HCT116 (cell line): ENCODE data around the gene EIF1AD. TPM values are rescaled to one million over a fixed set of nuclear protein-coding genes. Genes with fewer than 3 reads are reported as not detected.

ENCODE experiments used
- ATAC-seq: fragments of 200-7000 bp; cut with Tn5 transposase; 2 replicates; pipeline ENCODE4 v1.9.1; 2020; ENCODE audit warnings: mild to moderate bottlenecking, moderate library complexity
- BruUV-seq: library from RNA; stranded (reverse); fragments of 400-500 nt; replicated peaks from 2 replicates; lab custom pipeline; 2021; lab: Mats Ljungman, UMichigan
- CTCF ChIA-PET: fragments of 300-600 bp; sonication (Branson Sonifier 250); formaldehyde crosslinking; loops from one replicate; lab custom pipeline; 2021; ENCODE audit warnings: antibody characterized with exemption; lab: Charles Lee
- POLR2A ChIA-PET: fragments of 300-600, 350-600 bp; sonication (Branson Sonifier 250); formaldehyde crosslinking; loops from one replicate; lab custom pipeline; 2021; ENCODE audit warnings: antibody characterized with exemption; lab: Charles Lee
- RAD21 ChIA-PET, 2 experiments: fragments of 300-600 bp; sonication (Branson Sonifier 250); formaldehyde crosslinking; loops; one replicate each; lab custom pipeline; 2023; ENCODE audit warnings: low total read pairs in 2 of 2; ENCODE audit not compliant: uncharacterized antibody in 2 of 2, unreplicated experiment in 2 of 2, low non-redundant PET in 1 of 2; lab: Charles Lee
- DNase-seq: peaks from one replicate; pipeline ENCODE4 v3.0.0-alpha.2; 2010; ENCODE audit warnings: low read depth, low spot score
- H2AFZ ChIP-seq: fragments of 200-600 bp; shearing (Covaris generic), sonication (generic); 2 replicates; pipeline ENCODE4 v1.6.1; 2017; ENCODE audit warnings: low read depth, mixed run types, mixed read lengths, antibody characterized with exemption, low read length; ENCODE audit not compliant: poor library complexity, severe bottlenecking
- H3K27ac ChIP-seq: 2 replicates; pipeline ENCODE4 v1.5.1; 2012; ENCODE audit warnings: low read depth, low read length
- H3K27me3 ChIP-seq: fragments of 200-600 bp; sonication (generic); 2 replicates; pipeline ENCODE4 v1.6.1; 2016; ENCODE audit warnings: mixed run types, low read length, mixed read lengths; ENCODE audit not compliant: insufficient read depth
- H3K36me3 ChIP-seq, 2 experiments: fragments of 200-500 bp in 1 of 2; fragments of 200-600 bp in 1 of 2; sonication (Bioruptor generic) in 1 of 2; sonication (generic) in 1 of 2; 2 replicates each; pipeline versions ENCODE4 v1.5.1 to v1.6.1; 2014 to 2016; ENCODE audit warnings: low read length in 2 of 2, inconsistent platforms in 1 of 2, mixed read lengths in 1 of 2, mixed run types in 1 of 2; ENCODE audit not compliant: insufficient read depth in 2 of 2, control insufficient read depth in 1 of 2
- H3K4me1 ChIP-seq, 2 experiments: fragments of 200-600 bp in 1 of 2; sonication (generic) in 1 of 2; 2 replicates each; pipeline versions ENCODE4 v1.5.1 to v1.6.1; 2012 to 2017; ENCODE audit warnings: low read length in 2 of 2, inconsistent platforms in 1 of 2, mild to moderate bottlenecking in 1 of 2, mixed read lengths in 1 of 2, mixed run types in 1 of 2, moderate library complexity in 1 of 2; ENCODE audit not compliant: insufficient read depth in 2 of 2, control insufficient read depth in 1 of 2
- H3K4me2 ChIP-seq: fragments of 200-600 bp; sonication (generic); 2 replicates; pipeline ENCODE4 v1.6.1; 2017; ENCODE audit warnings: mixed run types, low read length, mixed read lengths
- H3K4me3 ChIP-seq, 2 experiments: fragments of 200-600 bp in 1 of 2; sonication (generic) in 1 of 2; replicated peaks in 1 of 2; 2 replicates each; pipeline ENCODE4 v1.5.1; 2011 to 2016; ENCODE audit warnings: low read length in 2 of 2, control low read depth in 1 of 2, low read depth in 1 of 2, mild to moderate bottlenecking in 1 of 2, mixed read lengths in 1 of 2, mixed run types in 1 of 2
- H3K79me2 ChIP-seq: fragments of 200-600 bp; sonication (generic); 2 replicates; pipeline ENCODE4 v1.6.1; 2017; ENCODE audit warnings: mild to moderate bottlenecking, mixed run types, low read length, moderate library complexity, mixed read lengths; ENCODE audit not compliant: insufficient read depth
- H3K9ac ChIP-seq: fragments of 200-600 bp; sonication (generic); 2 replicates; pipeline ENCODE4 v1.6.1; 2016; ENCODE audit warnings: low read length, mixed read lengths
- H3K9me2 ChIP-seq: fragments of 200-600 bp; sonication (generic), shearing (Covaris generic); 2 replicates; pipeline ENCODE4 v1.6.1; 2017; ENCODE audit warnings: mixed run types, mild to moderate bottlenecking, moderate library complexity; ENCODE audit not compliant: insufficient read depth
- H3K9me3 ChIP-seq, 2 experiments: fragments of 200-500 bp in 1 of 2; fragments of 200-600 bp in 1 of 2; sonication (Bioruptor generic) in 1 of 2; sonication (generic) in 1 of 2; 2 replicates each; pipeline ENCODE4 v1.6.1; 2014 to 2017; ENCODE audit warnings: low read length in 2 of 2, mixed read lengths in 2 of 2, inconsistent platforms in 1 of 2, low read depth in 1 of 2, mild to moderate bottlenecking in 1 of 2, mixed run types in 1 of 2, moderate library complexity in 1 of 2; ENCODE audit not compliant: control insufficient read depth in 1 of 2, insufficient read depth in 1 of 2
- H4K20me1 ChIP-seq: fragments of 200-600 bp; sonication (generic), shearing (Covaris generic); 2 replicates; pipeline ENCODE4 v1.6.1; 2017; ENCODE audit warnings: mixed run types, mild to moderate bottlenecking, moderate library complexity; ENCODE audit not compliant: insufficient read depth
- CBX3 ChIP-seq: IDR thresholded peaks from 2 replicates; pipeline ENCODE4 v1.6.1; 2012; ENCODE audit warnings: low read depth
- CEBPB ChIP-seq: IDR thresholded peaks from 2 replicates; pipeline ENCODE4 v1.6.1; 2012; ENCODE audit warnings: low read depth
- ELF1 ChIP-seq: IDR thresholded peaks from 2 replicates; pipeline ENCODE4 v1.6.1; 2012; ENCODE audit warnings: low read depth, borderline replicate concordance
- EZH2phosphoT487 ChIP-seq: fragments of 200-600 bp; IDR thresholded peaks from 2 replicates; pipeline ENCODE4 v1.6.1; 2018; ENCODE audit warnings: antibody characterized with exemption, borderline replicate concordance
- POLR2A ChIP-seq: IDR thresholded peaks from 2 replicates; pipeline ENCODE4 v1.7.0; 2011; ENCODE audit warnings: borderline replicate concordance; ENCODE audit not compliant: insufficient read depth, insufficient read length; ENCODE audit errors: extremely low read depth
- SP1 ChIP-seq: IDR thresholded peaks from 2 replicates; pipeline ENCODE4 v1.6.1; 2012; ENCODE audit warnings: low read depth
- YY1 ChIP-seq: IDR thresholded peaks from 2 replicates; pipeline ENCODE4 v1.6.1; 2011; ENCODE audit warnings: low read length, low read depth, moderate library complexity, mild to moderate bottlenecking; ENCODE audit not compliant: insufficient replicate concordance; ENCODE audit errors: extremely low read depth
- intact Hi-C: fragments of 100-400 bp; cut with micrococcal nuclease; formaldehyde crosslinking; loops from 2 replicates; pipeline ENCODE4 v1.10.0; 2022
- total RNA-seq: library from RNA; stranded (reverse); gene quantifications from one replicate; pipeline ENCODE4 v1.2.1, GENCODE V29; 2021; ENCODE audit not compliant: unreplicated experiment
- TF ChIP-seq, protein P1 (sequence below): IDR thresholded peaks from 2 replicates; pipeline ENCODE4 v1.6.1; 2012; ENCODE audit warnings: low read depth
- TF ChIP-seq, protein P2 (sequence below): IDR thresholded peaks from 2 replicates; pipeline ENCODE4 v1.6.1; 2012
- TF ChIP-seq, protein P3 (sequence below): IDR thresholded peaks from 2 replicates; pipeline ENCODE4 v1.6.1; 2012

Gene EIF1AD
- total RNA-seq, 1 experiment from 2014 or later, result 45.5 TPM

DNA sequence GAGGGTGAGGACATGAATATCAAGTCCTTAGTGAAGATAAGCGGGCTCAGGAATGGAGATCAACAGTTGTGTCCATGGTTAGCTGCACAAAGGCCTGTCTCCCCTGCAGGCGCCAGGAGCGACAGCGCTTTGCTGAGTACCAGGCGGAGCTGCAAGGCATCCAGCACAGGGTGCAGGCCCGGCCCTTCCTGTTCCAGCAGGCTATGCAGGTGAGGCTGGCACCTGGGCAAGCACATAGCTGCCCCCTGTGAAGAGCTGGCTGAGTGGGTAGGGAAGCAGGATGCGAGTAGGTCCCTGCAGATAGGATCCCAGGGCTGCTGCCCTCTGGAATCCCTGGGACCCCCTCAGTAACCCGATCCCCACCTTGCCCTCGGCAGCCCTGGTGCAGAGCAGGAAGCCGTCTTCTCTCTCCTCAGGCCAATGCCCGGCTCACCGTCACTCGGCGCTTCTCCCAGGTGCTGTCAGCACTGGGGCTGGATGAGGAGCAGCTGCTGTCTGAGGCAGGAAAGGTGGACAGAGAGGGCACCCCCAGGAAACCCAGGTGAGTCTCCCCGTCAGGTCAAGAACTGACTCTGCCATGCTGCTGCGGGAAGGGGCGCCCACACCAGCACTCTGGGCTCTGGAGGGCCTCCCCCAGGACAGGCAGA lies 43.1 kb downstream of the EIF1AD start:
- Histone ChIP-seq H4K20me1 (no peaks in the 10 kb centered on the region), H3K4me3 (no peak overlapping the region), H2AFZ (no peak overlapping the region), H3K4me2 (no peak overlapping the region), H3K36me3 (peaks cover 0 to 2% of the 10 kb centered on the region in 2 experiments; a peak in 2 of 4 replicates), H3K27ac (no peak overlapping the region; the same call in 1 of the 2 replicates), H3K4me1 (peaks cover 8 to 21% of the 10 kb centered on the region in 2 experiments; a peak in 3 of 4 replicates), H3K27me3 (no peaks in the 10 kb centered on the region), H3K9me2 (no peaks in the 10 kb centered on the region), H3K79me2 (peaks cover 23% of the 10 kb centered on the region), H3K9me3 (no peaks in the 10 kb centered on the region), H3K9ac (no peak overlapping the region)
- intact Hi-C loops, result no loop called here
- TF ChIP-seq EZH2phosphoT487, result no peak
- TF ChIP-seq, protein P1, sequence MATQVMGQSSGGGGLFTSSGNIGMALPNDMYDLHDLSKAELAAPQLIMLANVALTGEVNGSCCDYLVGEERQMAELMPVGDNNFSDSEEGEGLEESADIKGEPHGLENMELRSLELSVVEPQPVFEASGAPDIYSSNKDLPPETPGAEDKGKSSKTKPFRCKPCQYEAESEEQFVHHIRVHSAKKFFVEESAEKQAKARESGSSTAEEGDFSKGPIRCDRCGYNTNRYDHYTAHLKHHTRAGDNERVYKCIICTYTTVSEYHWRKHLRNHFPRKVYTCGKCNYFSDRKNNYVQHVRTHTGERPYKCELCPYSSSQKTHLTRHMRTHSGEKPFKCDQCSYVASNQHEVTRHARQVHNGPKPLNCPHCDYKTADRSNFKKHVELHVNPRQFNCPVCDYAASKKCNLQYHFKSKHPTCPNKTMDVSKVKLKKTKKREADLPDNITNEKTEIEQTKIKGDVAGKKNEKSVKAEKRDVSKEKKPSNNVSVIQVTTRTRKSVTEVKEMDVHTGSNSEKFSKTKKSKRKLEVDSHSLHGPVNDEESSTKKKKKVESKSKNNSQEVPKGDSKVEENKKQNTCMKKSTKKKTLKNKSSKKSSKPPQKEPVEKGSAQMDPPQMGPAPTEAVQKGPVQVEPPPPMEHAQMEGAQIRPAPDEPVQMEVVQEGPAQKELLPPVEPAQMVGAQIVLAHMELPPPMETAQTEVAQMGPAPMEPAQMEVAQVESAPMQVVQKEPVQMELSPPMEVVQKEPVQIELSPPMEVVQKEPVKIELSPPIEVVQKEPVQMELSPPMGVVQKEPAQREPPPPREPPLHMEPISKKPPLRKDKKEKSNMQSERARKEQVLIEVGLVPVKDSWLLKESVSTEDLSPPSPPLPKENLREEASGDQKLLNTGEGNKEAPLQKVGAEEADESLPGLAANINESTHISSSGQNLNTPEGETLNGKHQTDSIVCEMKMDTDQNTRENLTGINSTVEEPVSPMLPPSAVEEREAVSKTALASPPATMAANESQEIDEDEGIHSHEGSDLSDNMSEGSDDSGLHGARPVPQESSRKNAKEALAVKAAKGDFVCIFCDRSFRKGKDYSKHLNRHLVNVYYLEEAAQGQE, result no peak
- no peak for TF ChIP-seq CEBPB
- no peak for TF ChIP-seq CBX3
- TF ChIP-seq ELF1, result no peak
- no peak for TF ChIP-seq SP1
- no peak for TF ChIP-seq POLR2A
- no peak for TF ChIP-seq YY1
- TF ChIP-seq, protein P2, sequence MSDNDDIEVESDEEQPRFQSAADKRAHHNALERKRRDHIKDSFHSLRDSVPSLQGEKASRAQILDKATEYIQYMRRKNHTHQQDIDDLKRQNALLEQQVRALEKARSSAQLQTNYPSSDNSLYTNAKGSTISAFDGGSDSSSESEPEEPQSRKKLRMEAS, result no peak
- TF ChIP-seq, protein P3, sequence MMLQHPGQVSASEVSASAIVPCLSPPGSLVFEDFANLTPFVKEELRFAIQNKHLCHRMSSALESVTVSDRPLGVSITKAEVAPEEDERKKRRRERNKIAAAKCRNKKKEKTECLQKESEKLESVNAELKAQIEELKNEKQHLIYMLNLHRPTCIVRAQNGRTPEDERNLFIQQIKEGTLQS, result no peak
- ChIA-PET POLR2A (no interaction called here), CTCF (interaction anchor here (0.5 kb wide), 1 partner anchor 189 kb away, joined by 4 read pairs; no protein-coding TSS in a partner anchor), RAD21 (no interaction called here)
- BruUV-seq, result no TSS peak
- no peak for ATAC-seq
- DNase-seq, result no peak
